KOPT-K1 (cell line): ENCODE measurements around the gene PPARA.

Source experiments
- H3K27ac ChIP-seq: fragments of 200-600 bp; sonication (generic); 2 replicates; pipeline ENCODE4 v1.5.1; 2016; ENCODE audit warnings: antibody characterized with exemption, mild to moderate bottlenecking, low read depth, low read length; ENCODE audit not compliant: poor library complexity, severe bottlenecking
- H3K36me3 ChIP-seq: fragments of 200-600 bp; sonication (generic); 2 replicates; pipeline ENCODE4 v1.5.1; 2017; ENCODE audit warnings: antibody characterized with exemption, mild to moderate bottlenecking, low read length, moderate library complexity; ENCODE audit not compliant: insufficient read depth
- H3K9me3 ChIP-seq: fragments of 200-600 bp; sonication (generic); 2 replicates; pipeline ENCODE4 v1.5.1; 2017; ENCODE audit warnings: antibody characterized with exemption, low read length, mild to moderate bottlenecking; ENCODE audit not compliant: insufficient read depth, poor library complexity, severe bottlenecking

PPARA gene

GRCh38 chr22:46156031-46156430, 5.7 kb downstream of the PPARA start:
- no peaks in the 10 kb centered on the region for H3K9me3 ChIP-seq
- H3K36me3 ChIP-seq, result no peaks in the 10 kb centered on the region
- H3K27ac ChIP-seq, result no peak overlapping the region

- no peaks in the 10 kb centered on the region for H3K9me3 ChIP-seq
- no peak overlapping the region for H3K27ac ChIP-seq
- H3K36me3 ChIP-seq, result no peaks in the 10 kb centered on the region
Observed at GRCh38 chr22:46158283-46158682, 8.0 kb downstream of the PPARA start.

GRCh38 chr22:46159212-46159611, 8.9 kb downstream of the PPARA start:
- H3K9me3 ChIP-seq, result no peaks in the 10 kb centered on the region
- H3K27ac ChIP-seq, result no peak overlapping the region
- H3K36me3 ChIP-seq, result no peaks in the 10 kb centered on the region

- Histone ChIP-seq H3K9me3 (no peaks in the 10 kb centered on the region), H3K36me3 (no peaks in the 10 kb centered on the region), H3K27ac (no peak overlapping the region)
Observed at GRCh38 chr22:46159777-46160176, 9.5 kb downstream of the PPARA start.

- no peaks in the 10 kb centered on the region for H3K9me3 ChIP-seq
- H3K27ac ChIP-seq, result no peak overlapping the region
- H3K36me3 ChIP-seq, result no peaks in the 10 kb centered on the region
Observed at GRCh38 chr22:46162285-46162684, 12.0 kb downstream of the PPARA start.

GRCh38 chr22:46162771-46163556, 12.6 kb downstream of the PPARA start:
- H3K36me3 ChIP-seq, result no peaks in the 10 kb centered on the region
- no peaks in the 10 kb centered on the region for H3K9me3 ChIP-seq
- no peak overlapping the region for H3K27ac ChIP-seq

GRCh38 chr22:46163557-46163888, 13.2 kb downstream of the PPARA start:
- H3K9me3 ChIP-seq, result no peaks in the 10 kb centered on the region
- H3K27ac ChIP-seq, result no peak overlapping the region
- H3K36me3 ChIP-seq, result no peaks in the 10 kb centered on the region

- no peaks in the 10 kb centered on the region for H3K9me3 ChIP-seq
- H3K27ac ChIP-seq, result no peak overlapping the region
- H3K36me3 ChIP-seq, result no peaks in the 10 kb centered on the region
Observed at GRCh38 chr22:46165977-46166376, 15.7 kb downstream of the PPARA start.

GRCh38 chr22:46169628-46170027, 19.3 kb downstream of the PPARA start:
- Histone ChIP-seq H3K36me3 (no peaks in the 10 kb centered on the region), H3K9me3 (no peaks in the 10 kb centered on the region), H3K27ac (no peak overlapping the region)

- no peak overlapping the region for H3K27ac ChIP-seq
- H3K9me3 ChIP-seq, result no peaks in the 10 kb centered on the region
- H3K36me3 ChIP-seq, result no peaks in the 10 kb centered on the region
Observed at GRCh38 chr22:46171940-46172339, 21.6 kb downstream of the PPARA start.

- Histone ChIP-seq H3K27ac (no peak overlapping the region), H3K36me3 (no peaks in the 10 kb centered on the region), H3K9me3 (peaks cover 4% of the 10 kb centered on the region)
Observed at GRCh38 chr22:46172522-46173110, 22.3 kb downstream of the PPARA start.

- Histone ChIP-seq H3K27ac (no peak overlapping the region), H3K9me3 (peaks cover 9% of the 10 kb centered on the region), H3K36me3 (no peaks in the 10 kb centered on the region)
Observed at GRCh38 chr22:46173152-46173551, 22.8 kb downstream of the PPARA start.

GRCh38 chr22:46175631-46176030, 25.3 kb downstream of the PPARA start:
- H3K9me3 ChIP-seq, result peaks cover 34% of the 10 kb centered on the region
- no peaks in the 10 kb centered on the region for H3K36me3 ChIP-seq
- H3K27ac ChIP-seq, result no peak overlapping the region

- Histone ChIP-seq H3K9me3 (peaks cover 43% of the 10 kb centered on the region), H3K27ac (no peak overlapping the region), H3K36me3 (no peaks in the 10 kb centered on the region; the same call in 1 of the 2 replicates)
Observed at GRCh38 chr22:46176508-46177003, 26.2 kb downstream of the PPARA start.

GRCh38 chr22:46178755-46179505, 28.6 kb downstream of the PPARA start:
- no peak overlapping the region for H3K27ac ChIP-seq
- no peaks in the 10 kb centered on the region; the same call in 1 of the 2 replicates for H3K36me3 ChIP-seq
- peaks cover 65% of the 10 kb centered on the region for H3K9me3 ChIP-seq
